HG02885 (cell line): Measurements from ENCODE around the gene CEP89.
"Not testable (repeated sequence)": the region's sequence is repeated elsewhere in the genome, so short reads cannot be mapped to it uniquely, and the experiment has no call there.

ENCODE experiments used
- ATAC-seq: cut with Tn5 transposase; IDR thresholded peaks from one replicate; pipeline ENCODE4 v1.9.1; 2021; ENCODE audit warnings: mild to moderate bottlenecking; ENCODE audit not compliant: unreplicated experiment, poor library complexity

CEP89 gene

DNA sequence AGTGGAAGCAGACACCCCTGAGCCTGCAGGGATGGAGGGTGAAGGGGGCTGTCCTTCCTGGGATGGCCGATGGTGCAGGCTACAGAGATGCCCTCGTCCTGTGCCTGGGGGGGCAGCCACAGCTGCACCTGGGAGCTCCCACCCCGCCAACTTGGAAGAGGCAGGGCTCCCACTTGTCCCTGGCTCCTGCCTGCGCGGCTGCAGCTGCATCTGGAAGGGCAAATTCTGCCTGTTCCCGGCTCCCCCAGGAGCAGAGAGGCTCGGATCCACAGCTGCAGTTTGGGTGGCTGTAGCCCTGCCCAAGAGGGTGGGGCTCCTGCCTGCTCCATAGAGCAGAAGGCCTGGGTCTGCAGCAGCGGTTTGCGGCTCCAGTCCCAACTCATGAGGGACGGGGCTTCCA, 2.2 kb downstream of the CEP89 start:
- ATAC-seq: no peak

DNA sequence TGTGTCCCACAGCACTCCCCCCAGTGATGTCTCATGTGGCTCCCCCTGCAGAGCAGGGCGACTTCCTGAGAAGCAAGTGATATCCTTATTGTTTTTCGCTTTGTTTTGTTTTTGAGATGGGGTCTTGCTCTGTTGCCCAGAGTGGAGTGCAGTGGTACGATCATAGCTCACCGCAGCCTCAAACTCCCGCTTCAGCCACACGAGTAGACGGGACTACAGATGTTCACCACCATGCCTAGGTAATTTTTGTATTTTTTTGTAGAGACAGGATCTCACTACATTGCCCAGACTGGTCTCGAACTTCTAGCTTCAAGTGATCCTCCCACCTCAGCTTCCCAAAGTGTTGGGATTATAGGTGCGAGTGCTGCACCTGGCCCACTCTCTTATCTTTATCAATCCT, 5.0 kb downstream of the CEP89 start:
- ATAC-seq: no peak

DNA sequence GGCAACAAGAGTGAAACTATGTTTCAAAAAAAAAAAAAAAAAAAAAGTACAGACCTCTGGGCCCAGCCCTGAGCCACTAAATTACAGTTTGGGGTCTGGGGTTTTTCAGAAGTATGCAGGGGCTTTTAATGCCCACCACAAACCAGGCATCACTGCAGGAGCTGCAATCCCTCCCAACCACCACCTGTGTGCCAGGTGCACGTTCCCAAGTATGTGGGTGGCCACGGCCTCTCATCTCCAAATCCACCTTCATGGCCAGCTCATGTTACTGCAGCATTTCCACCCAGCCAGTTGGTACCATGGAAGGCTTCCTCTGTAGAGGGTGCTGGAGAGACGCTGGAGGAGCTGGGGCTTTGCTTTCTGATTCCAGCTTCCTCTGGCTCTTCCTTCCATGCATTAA, 26.5 kb downstream of the CEP89 start:
- no peak for ATAC-seq

DNA sequence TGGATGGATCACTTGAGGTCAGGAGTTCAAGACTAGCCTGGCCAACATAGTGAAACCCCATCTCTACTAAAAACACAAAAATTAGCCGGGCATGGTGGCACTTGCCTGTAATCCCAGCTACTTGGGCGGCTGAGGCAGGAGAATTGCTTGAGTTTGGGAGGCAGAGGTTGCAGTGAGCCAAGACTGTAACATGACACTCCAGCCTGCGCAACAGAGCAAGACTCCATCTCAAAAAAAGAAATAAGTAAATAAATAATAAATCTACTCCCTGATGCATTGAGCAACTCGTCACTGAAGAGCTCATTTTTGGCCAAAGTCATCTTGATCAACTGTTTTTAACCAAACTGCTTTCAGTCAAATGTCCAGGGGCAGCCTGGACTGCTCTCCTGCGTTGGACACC, 30.5 kb downstream of the CEP89 start:
- not testable (repeated sequence) for ATAC-seq

DNA sequence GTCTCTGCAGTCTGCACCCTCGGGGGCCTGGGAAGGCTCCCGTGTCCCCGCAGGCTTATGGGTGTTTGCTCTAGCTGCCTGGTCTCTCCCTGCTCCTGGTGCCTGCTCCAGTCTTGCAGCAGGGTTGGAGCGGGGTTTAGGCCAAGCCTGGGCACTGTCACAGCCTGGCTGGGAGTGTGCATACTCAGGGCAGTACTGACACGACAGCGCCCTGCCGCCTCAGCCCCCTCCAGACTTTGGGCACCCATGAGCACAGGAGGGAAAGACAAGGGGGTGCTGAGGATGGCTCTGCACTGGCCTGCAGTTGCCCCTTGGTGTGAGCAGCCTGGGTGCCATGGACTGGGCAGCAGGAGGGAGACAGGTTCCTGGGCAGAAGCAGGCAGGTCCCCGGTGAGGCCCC, 35.7 kb downstream of the CEP89 start:
- no peak for ATAC-seq

DNA sequence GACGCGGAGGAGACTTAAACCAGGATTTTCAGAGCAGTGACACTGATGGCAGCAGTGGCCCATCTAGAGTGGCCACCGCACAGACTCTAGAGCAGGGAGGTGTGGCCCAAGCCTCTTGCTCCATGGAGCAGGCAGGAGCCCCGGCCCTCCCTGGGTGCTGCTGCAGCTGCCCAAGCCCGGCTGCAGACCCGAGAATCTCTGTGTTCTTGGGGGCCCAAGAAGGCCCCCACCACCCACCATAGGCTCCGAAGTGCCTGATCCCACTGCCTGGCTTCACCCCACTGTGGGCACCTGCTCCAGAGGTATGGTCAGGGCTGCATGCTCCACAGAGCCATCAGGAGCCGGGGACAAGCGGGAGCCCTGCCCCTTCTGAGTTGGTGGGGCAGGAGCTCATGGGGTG, 36.1 kb downstream of the CEP89 start:
- no peak for ATAC-seq

DNA sequence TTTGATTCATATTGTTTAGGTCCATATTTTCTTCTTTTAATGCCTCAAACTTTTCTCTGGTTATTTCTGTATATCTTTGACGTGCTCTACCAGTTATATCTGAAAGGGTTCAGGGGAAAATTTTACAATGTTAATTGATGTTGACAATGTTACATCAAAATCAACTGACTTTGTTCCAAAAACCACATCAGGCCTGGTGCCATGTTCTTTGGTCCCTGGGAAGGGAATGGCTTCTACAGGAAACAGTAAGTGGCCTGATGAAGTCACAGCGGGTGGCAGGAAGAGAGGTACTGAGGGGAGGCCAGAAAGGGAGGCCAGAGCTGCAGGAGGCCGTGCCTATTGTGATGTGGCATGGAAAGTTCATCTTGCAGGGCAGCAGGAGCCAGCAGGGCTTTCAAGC, 38.2 kb downstream of the CEP89 start:
- no peak for ATAC-seq

DNA sequence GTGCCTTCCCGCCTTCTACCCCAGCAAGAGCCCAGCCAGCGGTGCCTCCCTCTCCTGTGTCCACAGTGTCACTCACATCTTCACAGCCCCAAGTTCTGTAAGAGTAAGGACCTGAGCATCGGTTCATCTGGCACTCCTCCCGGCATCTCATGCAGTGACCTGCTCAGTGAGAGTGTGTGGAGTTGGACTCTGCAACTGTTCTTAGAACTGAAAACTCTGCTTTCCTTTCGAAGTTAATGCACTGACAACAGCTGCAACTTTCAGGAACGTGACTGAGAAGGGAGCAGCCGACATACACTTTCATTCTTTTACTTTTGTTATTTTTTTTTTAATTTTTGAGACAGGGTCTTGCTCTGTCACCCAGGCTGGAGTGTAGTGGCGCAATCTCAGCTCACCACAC, 41.2 kb downstream of the CEP89 start:
- ATAC-seq: no peak

DNA sequence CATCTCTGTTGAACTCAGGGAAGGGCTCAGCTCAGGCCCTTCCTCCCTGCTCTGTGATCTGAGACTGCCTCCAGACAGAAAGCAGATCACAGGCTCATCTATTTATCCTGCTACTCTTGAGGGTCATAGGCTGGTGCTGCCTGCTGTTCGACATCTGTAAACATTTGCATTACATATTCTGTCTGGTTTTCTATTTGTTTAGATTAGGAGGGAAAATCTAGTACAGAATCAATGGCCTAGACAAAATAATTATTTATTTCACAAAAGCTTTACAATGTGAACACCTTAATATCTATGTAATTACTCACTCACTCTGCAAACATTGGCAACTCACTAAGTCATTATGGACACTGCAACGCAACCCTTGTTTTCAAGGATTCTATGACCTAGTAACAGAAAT, 43.0 kb downstream of the CEP89 start:
- no peak for ATAC-seq

DNA sequence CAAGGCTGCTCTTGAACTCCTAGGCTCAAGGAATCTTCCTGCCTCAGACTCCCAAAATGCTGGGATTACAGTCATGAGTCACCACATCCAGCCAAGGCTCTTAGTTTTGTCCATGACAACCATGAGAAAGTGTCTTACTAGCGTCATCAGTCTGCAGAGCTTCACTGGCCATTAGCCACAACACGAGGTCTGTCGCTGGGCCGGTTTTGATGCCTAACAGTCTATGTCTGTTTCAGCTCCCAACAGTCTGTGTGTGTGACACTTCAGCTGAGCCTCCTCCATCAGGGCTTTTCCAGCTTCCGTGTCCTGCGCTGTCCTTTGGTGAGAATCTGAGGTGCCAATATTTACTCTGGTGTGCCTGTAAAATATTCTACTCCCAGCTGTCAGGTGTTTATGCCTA, 47.6 kb downstream of the CEP89 start:
- ATAC-seq: no peak

DNA sequence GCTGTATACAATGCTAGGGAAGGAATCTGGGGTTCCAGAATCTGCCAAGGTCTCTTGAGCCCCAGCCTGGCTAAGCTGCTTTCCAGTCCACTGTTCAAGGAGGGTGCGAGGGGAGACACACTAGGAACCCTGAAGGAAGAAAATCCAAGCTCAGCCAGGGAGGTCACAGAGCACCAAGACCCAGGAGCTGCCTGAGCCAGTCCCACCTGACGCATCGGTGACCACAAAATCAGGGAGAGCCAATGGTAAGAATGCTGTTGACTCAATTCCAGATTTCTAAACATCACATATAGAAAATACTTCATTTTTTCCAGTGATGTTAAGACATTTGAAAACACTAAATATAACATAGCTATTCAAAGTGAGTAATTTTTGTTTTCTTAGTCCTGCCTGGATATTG, 50.1 kb downstream of the CEP89 start:
- ATAC-seq: no peak

DNA sequence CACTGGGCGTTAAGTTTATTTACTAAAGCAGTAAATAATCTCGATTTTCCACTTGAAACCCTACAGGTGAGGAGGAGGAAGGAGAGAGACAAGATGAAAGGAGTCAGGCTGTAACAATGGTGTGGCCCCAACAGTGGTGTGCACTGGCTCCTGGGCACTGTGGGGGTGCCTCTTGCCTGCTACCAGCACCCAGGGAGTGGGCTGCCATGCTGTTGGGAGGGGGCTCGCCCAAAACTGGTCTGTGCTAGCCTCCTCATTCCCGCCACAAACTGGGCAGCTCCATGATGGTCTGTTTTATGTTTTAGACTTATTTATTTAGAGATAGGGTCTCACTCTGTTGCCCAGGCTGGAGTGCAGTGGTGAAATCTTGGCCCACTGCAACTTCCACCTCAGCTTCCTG, 52.4 kb downstream of the CEP89 start:
- no peak for ATAC-seq

DNA sequence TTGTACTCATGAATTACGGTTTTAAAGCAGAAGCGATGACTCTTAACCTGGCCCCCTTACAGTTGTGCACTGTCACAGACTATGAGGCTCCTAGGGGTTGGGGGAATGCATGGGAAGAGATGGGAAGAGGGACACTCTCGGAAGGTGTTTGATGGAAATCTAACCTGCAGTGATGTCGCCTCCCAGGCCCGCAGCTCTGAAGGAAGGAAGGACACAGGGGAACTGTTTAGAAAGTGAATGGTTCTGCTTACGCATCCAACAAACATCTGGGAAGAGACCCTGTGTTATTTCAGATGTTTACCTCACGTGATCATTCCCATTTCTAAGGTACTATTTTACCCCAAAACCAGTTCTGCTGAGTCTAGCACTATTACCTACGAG, 54.2 kb downstream of the CEP89 start:
- ATAC-seq: no peak

DNA sequence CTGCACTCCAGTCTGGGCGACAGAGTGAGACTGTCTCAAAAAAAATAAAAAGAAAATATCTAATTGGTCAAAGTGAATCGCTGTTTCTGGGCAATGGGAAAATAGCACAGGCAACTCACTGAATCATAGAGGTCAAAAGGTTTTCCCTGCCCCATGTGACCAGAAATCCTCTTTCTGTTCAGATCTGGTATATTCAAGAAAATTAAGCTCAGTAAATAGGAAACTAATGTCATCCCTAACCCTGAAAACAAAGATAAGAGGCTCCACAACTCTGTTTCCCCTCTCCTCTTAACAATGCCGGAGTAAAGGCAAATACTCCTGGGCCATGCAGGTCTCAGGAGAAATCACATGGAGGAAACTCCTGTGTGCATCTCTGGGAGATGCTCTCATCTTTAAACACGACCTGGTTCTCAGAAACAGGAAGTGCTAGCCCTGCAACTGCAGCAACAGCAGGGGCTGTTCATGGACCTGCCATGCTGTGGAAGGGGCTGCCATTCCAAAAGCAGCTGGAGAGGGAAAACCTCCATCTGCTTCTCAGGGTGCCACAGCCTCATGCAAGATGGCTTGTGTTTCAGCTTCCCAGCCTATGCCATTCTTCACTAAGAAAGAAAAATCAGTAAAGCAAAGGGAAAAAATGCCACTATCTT, 54.7 kb downstream of the CEP89 start:
- no peak for ATAC-seq

DNA sequence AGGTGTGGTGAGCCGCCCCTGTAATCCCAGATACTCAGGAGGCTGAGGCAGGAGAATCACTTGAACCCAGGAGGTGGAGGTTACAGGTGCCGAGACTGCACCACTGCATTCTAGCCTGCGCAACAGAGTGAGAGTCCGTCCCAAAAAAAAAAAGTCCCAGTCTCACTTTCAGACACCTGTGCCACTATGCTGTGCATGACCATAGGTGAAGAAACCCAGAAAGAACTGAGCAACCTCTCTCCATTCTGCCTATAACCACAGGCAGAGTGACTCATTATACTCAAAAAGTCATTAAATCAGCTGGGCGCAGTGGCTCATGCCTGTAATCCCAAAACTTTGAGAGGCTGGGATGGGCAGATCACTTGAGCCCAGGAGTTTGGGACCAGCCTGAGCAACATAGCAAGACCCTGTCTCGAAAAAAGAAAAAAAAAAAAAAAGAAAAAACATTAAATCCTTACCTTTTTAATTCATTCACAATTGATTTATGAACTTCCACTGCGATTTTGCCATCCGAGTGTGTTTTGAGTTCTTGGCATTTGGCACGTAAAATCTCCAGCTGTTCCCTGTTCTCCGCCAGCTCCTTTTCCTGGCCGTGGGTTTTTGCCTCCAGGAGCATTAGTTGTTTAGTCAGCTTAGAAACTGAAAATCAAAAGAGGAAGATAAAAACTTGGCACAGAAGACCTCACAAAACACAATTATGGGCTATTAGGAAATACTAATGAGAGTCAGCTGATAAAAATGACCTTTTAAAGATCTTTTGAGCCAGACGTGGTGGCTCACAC, 56.7 kb downstream of the CEP89 start:
- no peak for ATAC-seq

DNA sequence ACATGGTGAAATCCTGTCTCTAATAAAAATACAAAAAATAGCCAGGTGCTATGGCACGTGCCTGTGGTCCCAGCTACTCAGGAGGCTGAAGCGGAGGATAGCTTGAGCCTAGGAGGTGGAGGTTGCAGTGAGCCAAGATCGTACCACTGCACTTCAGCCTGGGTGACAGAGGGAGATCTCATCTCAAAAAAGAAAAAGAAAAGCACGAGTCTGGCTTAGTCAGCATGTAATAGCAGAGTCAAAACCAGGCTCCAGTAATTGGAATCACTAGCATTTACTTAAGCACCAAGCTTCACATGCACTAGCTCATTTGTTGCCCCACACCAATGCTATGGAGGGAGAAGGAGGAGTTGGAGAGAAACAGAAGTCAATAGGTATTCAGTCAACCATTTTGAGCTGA, 60.3 kb downstream of the CEP89 start:
- ATAC-seq: no peak

DNA sequence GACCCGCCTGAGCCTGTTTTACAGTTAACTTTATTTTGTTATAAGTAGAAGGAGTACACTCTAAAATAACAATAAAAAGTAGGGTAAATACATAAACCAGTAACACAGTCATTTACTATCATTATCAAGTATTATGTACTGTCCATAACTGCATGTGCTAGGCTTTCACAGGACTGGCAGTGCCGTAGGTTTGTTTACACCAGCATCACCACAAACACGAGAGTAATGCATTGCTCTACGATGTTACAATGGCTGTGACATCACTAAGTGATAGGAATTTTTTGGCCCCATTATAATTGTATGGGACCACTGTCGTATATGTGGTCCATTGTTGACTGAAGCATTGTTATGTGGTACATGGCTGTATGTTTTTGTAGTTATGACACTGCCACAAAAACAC, 60.9 kb downstream of the CEP89 start:
- ATAC-seq: no peak

DNA sequence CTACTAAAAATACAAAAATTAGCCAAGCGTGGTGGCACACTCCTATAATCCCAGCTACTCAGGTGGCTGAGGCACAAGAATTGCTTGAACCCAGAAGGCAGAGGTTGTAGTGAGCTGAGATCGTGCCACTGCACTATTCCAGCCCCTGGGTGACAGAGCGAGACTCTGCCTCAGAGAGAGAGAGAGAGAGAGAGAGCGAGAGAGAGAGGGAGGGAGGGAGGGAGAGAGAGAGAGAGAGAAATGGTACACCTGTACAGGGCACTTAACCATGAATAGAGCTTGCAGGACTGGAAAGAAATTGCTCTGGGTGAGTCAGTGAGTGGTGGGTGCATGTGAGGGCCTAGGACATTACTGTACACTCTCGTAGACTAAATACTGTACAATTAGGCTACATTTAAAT, 61.7 kb downstream of the CEP89 start:
- no peak for ATAC-seq

DNA sequence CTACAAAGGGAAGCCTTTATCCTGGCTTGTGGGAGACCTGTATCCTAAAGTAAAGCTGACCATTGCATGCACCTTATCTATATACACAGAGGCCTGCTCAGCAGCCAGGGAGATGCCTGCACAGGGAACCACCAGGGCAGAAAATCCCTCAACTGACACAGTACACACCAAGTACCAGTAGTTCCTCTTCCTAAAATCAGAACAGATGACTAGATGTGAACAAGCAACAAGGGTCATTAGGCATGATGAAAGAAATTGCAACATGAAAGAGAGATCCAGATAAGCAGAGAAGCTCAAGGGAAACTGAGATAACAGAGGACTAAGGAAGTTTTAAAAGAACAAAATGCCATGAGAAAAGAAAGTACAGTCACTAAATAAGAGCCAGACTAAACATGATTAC, 62.5 kb downstream of the CEP89 start:
- ATAC-seq: no peak

DNA sequence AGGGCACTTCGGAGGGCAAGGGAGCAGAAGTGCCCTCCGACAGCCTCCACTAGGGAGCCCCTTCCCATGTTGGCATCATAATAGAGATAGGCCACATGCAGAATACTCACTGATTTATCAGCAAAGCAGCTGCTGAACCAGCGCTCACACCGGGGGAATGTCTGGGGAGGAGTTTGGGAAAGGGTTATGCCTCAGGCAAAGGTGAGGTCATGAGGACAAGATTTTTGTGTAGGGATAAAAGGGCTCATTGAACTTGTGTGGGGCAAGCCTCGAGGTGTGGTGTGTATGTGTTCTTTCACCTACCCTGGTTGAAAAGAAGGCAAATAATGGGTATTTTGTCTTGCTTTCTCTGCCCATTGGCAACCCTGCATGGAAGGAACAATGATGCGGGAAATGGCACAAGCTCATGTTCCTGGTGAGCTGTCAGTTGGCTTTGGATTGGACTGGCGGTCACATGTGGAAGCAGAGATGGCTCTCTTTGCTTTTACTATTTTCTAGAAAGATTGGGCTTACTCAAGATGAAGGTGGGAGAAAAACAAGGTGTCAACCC, 63.0 kb downstream of the CEP89 start:
- ATAC-seq: no peak

DNA sequence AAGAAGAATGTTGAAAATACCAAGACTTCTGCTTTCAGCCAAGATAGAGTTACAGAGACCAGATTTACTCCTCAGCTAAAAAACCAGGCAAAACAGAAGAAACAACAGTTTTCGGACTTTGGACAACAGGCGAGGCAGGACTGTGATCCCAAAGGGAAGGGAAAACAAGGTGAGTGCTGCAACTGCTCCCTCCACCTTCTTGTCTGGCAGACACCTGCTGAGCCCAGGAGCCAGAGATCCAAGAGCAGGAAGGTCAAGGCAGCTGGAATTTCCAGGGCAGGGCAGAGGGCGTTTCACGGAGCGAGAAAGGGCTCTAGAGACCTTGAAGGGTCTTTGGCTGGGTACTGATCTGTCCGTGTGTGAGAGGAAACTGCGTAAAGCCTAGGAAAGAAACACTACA, 69.3 kb downstream of the CEP89 start:
- no peak for ATAC-seq
